GM12874 (cell line): ENCODE results near the gene ZNF317.
A peak's percentile ranks its signal among the peaks of the same experiment; 100 is the strongest.

Source experiments
- CTCF ChIP-seq: IDR thresholded peaks from 2 replicates; pipeline ENCODE4 v1.5.1; 2011; ENCODE audit warnings: low read depth, mild to moderate bottlenecking, control low read depth, low read length, moderate library complexity; ENCODE audit not compliant: insufficient read depth

ZNF317 gene

GRCh38 chr19:9171393-9171991, 31.3 kb downstream of the ZNF317 start:
- TF ChIP-seq CTCF: no peak

- TF ChIP-seq CTCF: no peak
Measured at GRCh38 chr19:9175326-9175725, 35.1 kb downstream of the ZNF317 start.

- no peak for TF ChIP-seq CTCF
Measured at GRCh38 chr19:9178901-9179300, 38.7 kb downstream of the ZNF317 start, which contains the start of gene OR7D2. TSS of gene OR7D2 (plus strand) at chr19:9178979. CDS start at chr19:9185782, 6,803 bp downstream.

DNA sequence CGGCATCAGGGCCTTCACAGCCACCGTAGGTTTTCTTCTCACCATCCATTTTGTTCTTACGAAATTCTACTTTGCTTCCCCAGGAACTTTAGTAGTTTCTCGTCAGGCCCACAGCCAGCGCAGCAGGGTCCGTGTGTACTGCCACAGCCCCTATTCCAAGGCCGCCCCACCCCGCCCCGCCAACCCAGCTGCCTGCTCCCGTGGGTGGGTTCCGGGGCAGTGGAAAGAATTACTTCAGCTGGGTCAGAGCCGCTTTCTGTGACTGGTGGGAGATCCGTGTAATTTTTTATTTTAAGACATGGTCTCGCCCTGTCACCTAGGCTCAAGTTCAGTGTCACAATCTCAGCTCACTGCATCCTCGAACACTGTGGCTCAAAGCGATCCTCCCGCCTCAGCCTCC, 42.8 kb downstream of the ZNF317 start:
- TF ChIP-seq CTCF: no peak

GRCh38 chr19:9187191-9187590, 47.0 kb downstream of the ZNF317 start:
- no peak for TF ChIP-seq CTCF

- TF ChIP-seq CTCF: no peak
Measured at GRCh38 chr19:9189535-9189934, 49.3 kb downstream of the ZNF317 start.

GRCh38 chr19:9205501-9206113, 65.4 kb downstream of the ZNF317 start:
- peak; percentile 85 for TF ChIP-seq CTCF
